Limb (tissue), 2 donors: ENCODE measurements around the gene BNIP3.
"Not testable (repeated sequence)": the region's sequence is repeated elsewhere in the genome, so short reads cannot be mapped to it uniquely, and the experiment has no call there.

Experiments
- DNase-seq, 2 donors: peaks; one replicate each; pipeline ENCODE4 v3.0.0-alpha.2; 2016; ENCODE audit errors: extremely low spot score in 2 of 2

The BNIP3 gene

GRCh38 chr10:131954356-131954965 is 27.3 kb downstream of the BNIP3 start:
- DNase-seq = no peak

GRCh38 chr10:131949908-131950307 is 31.8 kb downstream of the BNIP3 start:
- DNase-seq = not testable (repeated sequence)

- no peak for DNase-seq
These were observed 32.5 kb downstream of the BNIP3 start for GRCh38 chr10:131949041-131949862.

GRCh38 chr10:131948501-131948900 is 33.2 kb downstream of the BNIP3 start:
- DNase-seq = peak in 1 of 2 donors; percentile 9

- peak in 1 of 2 donors; percentile 3 for DNase-seq
These were observed 33.9 kb downstream of the BNIP3 start for GRCh38 chr10:131947631-131948347.

- DNase-seq = no peak
These were observed 34.8 kb downstream of the BNIP3 start for GRCh38 chr10:131946880-131947279.

GRCh38 chr10:131946321-131946751 is 35.4 kb downstream of the BNIP3 start:
- no peak for DNase-seq

GRCh38 chr10:131944976-131945695 is 36.6 kb downstream of the BNIP3 start:
- DNase-seq = no peak

GRCh38 chr10:131944412-131944811 is 37.3 kb downstream of the BNIP3 start:
- DNase-seq = no peak

GRCh38 chr10:131943021-131943814 is 38.5 kb downstream of the BNIP3 start:
- no peak for DNase-seq

GRCh38 chr10:131942455-131942854 is 39.3 kb downstream of the BNIP3 start:
- no peak for DNase-seq

GRCh38 chr10:131938681-131939080 is 43.0 kb downstream of the BNIP3 start:
- DNase-seq = no peak

- DNase-seq = no peak
These were observed 43.9 kb downstream of the BNIP3 start for GRCh38 chr10:131937836-131938235.

- no peak for DNase-seq
These were observed 45.0 kb downstream of the BNIP3 start for GRCh38 chr10:131936736-131937135.

GRCh38 chr10:131936294-131936693 is 45.4 kb downstream of the BNIP3 start:
- no peak for DNase-seq

- DNase-seq = no peak
These were observed 46.5 kb downstream of the BNIP3 start for GRCh38 chr10:131935260-131935659.

- no peak for DNase-seq
These were observed 47.0 kb downstream of the BNIP3 start for GRCh38 chr10:131934769-131935168.

- DNase-seq = no peak
These were observed 48.0 kb downstream of the BNIP3 start for GRCh38 chr10:131933696-131934086.

- no peak for DNase-seq
These were observed 48.6 kb downstream of the BNIP3 start for GRCh38 chr10:131933016-131933695.

- no peak for DNase-seq
These were observed 49.7 kb downstream of the BNIP3 start for GRCh38 chr10:131931981-131932380.
